GM23248 (cell line): ENCODE data around the gene CNIH1.

Experiments
- EZH2 ChIP-seq: fragments of 200-600 bp; sonication (generic); IDR thresholded peaks from 2 replicates; pipeline ENCODE4 v1.6.1; 2018; ENCODE audit warnings: antibody characterized with exemption, mild to moderate bottlenecking; ENCODE audit not compliant: insufficient read depth, poor library complexity, severe bottlenecking
- EZH2phosphoT487 ChIP-seq: fragments of 200-600 bp; sonication (generic); IDR thresholded peaks from 2 replicates; pipeline ENCODE4 v1.6.1; 2018; ENCODE audit warnings: antibody characterized with exemption, moderate library complexity, mild to moderate bottlenecking, low read depth; ENCODE audit not compliant: insufficient read depth

- TF ChIP-seq EZH2 (no peak), EZH2phosphoT487 (no peak)
These were observed 24.5 kb upstream of the CNIH1 start for GRCh38 chr14:54465654-54466053.
